Caco-2 (cell line): ENCODE results near the gene CEL. TPM values are rescaled to one million over a fixed set of nuclear protein-coding genes. Genes with fewer than 3 reads are reported as not detected.

Source experiments
- BruUV-seq: library from RNA; stranded (reverse); fragments of 400-500 nt; replicated peaks from 2 replicates; lab custom pipeline; 2021; lab: Mats Ljungman, UMichigan
- CTCF ChIA-PET: fragments of 300-600 bp; sonication (Branson Sonifier 250); formaldehyde crosslinking; loops from one replicate; lab custom pipeline; 2022; ENCODE audit warnings: antibody characterized with exemption; lab: Charles Lee
- POLR2A ChIA-PET: fragments of 300-600 bp; sonication (Branson Sonifier 250); formaldehyde crosslinking; loops from one replicate; lab custom pipeline; 2022; ENCODE audit warnings: antibody characterized with exemption; lab: Charles Lee
- DNase-seq, 2 experiments: peaks; one replicate each; pipeline versions ENCODE4 v3.0.0 to v3.0.0-alpha.2; 2020 to 2022
- H3K27me3 ChIP-seq: replicated peaks from 2 replicates; pipeline ENCODE4 v1.6.0; 2011; ENCODE audit warnings: low read length; ENCODE audit not compliant: control insufficient read depth, insufficient read depth
- H3K36me3 ChIP-seq: 2 replicates; pipeline ENCODE4 v1.5.1; 2011; ENCODE audit warnings: low read length; ENCODE audit not compliant: control insufficient read depth, insufficient read depth
- H3K4me1 ChIP-seq: fragments of 250-450 bp; sonication (Bioruptor Pico); 2 replicates; pipeline ENCODE4 v1.5.1; 2020; ENCODE audit warnings: mild to moderate bottlenecking
- H3K4me3 ChIP-seq: 2 replicates; pipeline ENCODE4 v1.5.1; 2011; ENCODE audit warnings: low read depth, mild to moderate bottlenecking, control low read depth, low read length
- H3K9me3 ChIP-seq: fragments of 250-450 bp; sonication (Bioruptor Pico); 2 replicates; pipeline ENCODE4 v1.5.1; 2020; ENCODE audit warnings: mild to moderate bottlenecking, moderate library complexity
- H3K27ac Mint-ChIP-seq: one replicate; pipeline ENCODE4 v1.8.0; 2022; ENCODE audit warnings: mixed read lengths; ENCODE audit not compliant: unreplicated experiment
- H3K27me3 Mint-ChIP-seq: one replicate; pipeline ENCODE4 v1.8.0; 2022; ENCODE audit warnings: mixed read lengths; ENCODE audit not compliant: insufficient read depth, unreplicated experiment
- H3K36me3 Mint-ChIP-seq: one replicate; pipeline ENCODE4 v1.8.0; 2022; ENCODE audit warnings: mild to moderate bottlenecking, mixed read lengths; ENCODE audit not compliant: insufficient read depth, unreplicated experiment
- H3K4me1 Mint-ChIP-seq: one replicate; pipeline ENCODE4 v1.8.0; 2022; ENCODE audit warnings: low read depth, mixed read lengths; ENCODE audit not compliant: unreplicated experiment
- H3K4me3 Mint-ChIP-seq: one replicate; pipeline ENCODE4 v1.8.0; 2022; ENCODE audit warnings: mild to moderate bottlenecking, moderate library complexity, mixed read lengths; ENCODE audit not compliant: unreplicated experiment
- H3K9me3 Mint-ChIP-seq: one replicate; pipeline ENCODE4 v1.8.0; 2022; ENCODE audit warnings: mixed read lengths; ENCODE audit not compliant: unreplicated experiment
- CTCF ChIP-seq, 2 experiments: fragments of 200-600 bp in 1 of 2; IDR thresholded peaks; 1 replicate in 1 of 2; 2 replicates in 1 of 2; pipeline versions ENCODE4 v1.5.1 to v1.8.0; 2011 to 2022; ENCODE audit warnings: antibody characterized with exemption in 1 of 2, control low read depth in 1 of 2, inconsistent platforms in 1 of 2, low read depth in 1 of 2, low read length in 1 of 2, mild to moderate bottlenecking in 1 of 2, moderate library complexity in 1 of 2; ENCODE audit not compliant: insufficient read depth in 1 of 2, severe bottlenecking in 1 of 2, unreplicated experiment in 1 of 2
- intact Hi-C: fragments of 100-400 bp; cut with micrococcal nuclease; formaldehyde crosslinking; loops from one replicate; pipeline ENCODE4 v1.10.0; 2022; ENCODE audit not compliant: unreplicated experiment
- total RNA-seq: library from RNA; stranded (reverse); gene quantifications from 2 replicates; pipeline ENCODE4 v1.2.3, GENCODE V29; 2022

Gene CEL
- total RNA-seq, 1 experiment from 2014 or later, result 2.0 TPM

- no peak overlapping the region for H3K27ac Mint-ChIP-seq
- TF ChIP-seq CTCF (IDR thresholded peaks at IDR 0.05; ENCODE audit: insufficient read depth in 1 of 2, low read depth in 1 of 2, low read length in 1 of 2, severe bottlenecking in 1 of 2, unreplicated experiment in 1 of 2), result no peak
- CTCF ChIA-PET, result no interaction called here
- intact Hi-C loops, result no loop called here
- no peaks in the 10 kb centered on the region for H3K9me3 Mint-ChIP-seq
- POLR2A ChIA-PET, result interaction anchor here (0.9 kb wide), 1 partner anchor 44 kb away, joined by 4 read pairs; the partner anchor contains the start of gene GTF3C5
- Histone ChIP-seq H3K9me3 (no peaks in the 10 kb centered on the region; the same call in 1 of the 2 replicates), H3K4me3 (no peak overlapping the region), H3K36me3 (no peaks in the 10 kb centered on the region), H3K4me1 (no peaks in the 10 kb centered on the region), H3K27me3 (no peaks in the 10 kb centered on the region)
- no peak overlapping the region for H3K4me3 Mint-ChIP-seq
- H3K36me3 Mint-ChIP-seq, result no peaks in the 10 kb centered on the region
- peak in 1 of 2 experiments; percentile 13 for DNase-seq
- H3K27me3 Mint-ChIP-seq, result no peaks in the 10 kb centered on the region
- BruUV-seq, result no TSS peak
- no peaks in the 10 kb centered on the region for H3K4me1 Mint-ChIP-seq
These were observed 12.4 kb downstream of the CEL start for GRCh38 chr9:133074111-133074651.

GRCh38 chr9:133075925-133076630 is 14.3 kb downstream of the CEL start:
- Histone ChIP-seq H3K4me3 (no peak overlapping the region), H3K9me3 (no peaks in the 10 kb centered on the region; the same call in 1 of the 2 replicates), H3K36me3 (no peaks in the 10 kb centered on the region), H3K4me1 (peaks cover 11% of the 10 kb centered on the region), H3K27me3 (no peaks in the 10 kb centered on the region)
- Mint-ChIP-seq H3K4me1 (no peaks in the 10 kb centered on the region), H3K9me3 (no peaks in the 10 kb centered on the region), H3K36me3 (no peaks in the 10 kb centered on the region), H3K4me3 (no peak overlapping the region), H3K27ac (no peak overlapping the region), H3K27me3 (peaks cover 3% of the 10 kb centered on the region)
- no peak for TF ChIP-seq CTCF (IDR thresholded peaks at IDR 0.05; ENCODE audit: insufficient read depth in 1 of 2, low read depth in 1 of 2, low read length in 1 of 2, severe bottlenecking in 1 of 2, unreplicated experiment in 1 of 2)
- ChIA-PET POLR2A (no interaction called here), CTCF (no interaction called here)
- intact Hi-C loops, result no loop called here
- DNase-seq, result no peak
- BruUV-seq, result no TSS peak

- H3K4me3 Mint-ChIP-seq, result no peak overlapping the region
- Histone ChIP-seq H3K27me3 (no peaks in the 10 kb centered on the region), H3K4me1 (peaks cover 13% of the 10 kb centered on the region), H3K4me3 (no peak overlapping the region), H3K36me3 (no peaks in the 10 kb centered on the region), H3K9me3 (no peaks in the 10 kb centered on the region; the same call in 1 of the 2 replicates)
- no peak for DNase-seq
- peaks cover 3% of the 10 kb centered on the region for H3K27me3 Mint-ChIP-seq
- ChIA-PET POLR2A (no interaction called here), CTCF (no interaction called here)
- TF ChIP-seq CTCF (IDR thresholded peaks at IDR 0.05; ENCODE audit: insufficient read depth in 1 of 2, low read depth in 1 of 2, low read length in 1 of 2, severe bottlenecking in 1 of 2, unreplicated experiment in 1 of 2), result no peak
- BruUV-seq, result no TSS peak
- no peaks in the 10 kb centered on the region for H3K9me3 Mint-ChIP-seq
- no peaks in the 10 kb centered on the region for H3K4me1 Mint-ChIP-seq
- H3K36me3 Mint-ChIP-seq, result no peaks in the 10 kb centered on the region
- H3K27ac Mint-ChIP-seq, result no peak overlapping the region
- intact Hi-C loops, result no loop called here
These were observed 14.9 kb downstream of the CEL start for GRCh38 chr9:133076691-133077090.
